Lower leg skin (tissue), 4 donors: ENCODE data around the gene NAGS. TPM values are rescaled to one million over a fixed set of nuclear protein-coding genes. Genes with fewer than 3 reads are reported as not detected.
"Not testable (repeated sequence)": the region's sequence is repeated elsewhere in the genome, so short reads cannot be mapped to it uniquely, and the experiment has no call there.

Experiments
- DNase-seq, 2 donors: peaks; one replicate each; pipeline ENCODE4 v3.0.0-alpha.2; 2019; ENCODE audit warnings: low spot score in 2 of 2
- H3K4me3 ChIP-seq: fragments of 200-600 bp; sonication (generic); 2 replicates; pipeline ENCODE4 v1.5.1; 2017; ENCODE audit warnings: mild to moderate bottlenecking, low read depth; ENCODE audit not compliant: poor library complexity, severe bottlenecking
- POLR2A ChIP-seq, 2 donors: fragments of 450-650 bp; IDR thresholded peaks; one replicate each; pipeline ENCODE4 v1.6.1; 2016 to 2017; ENCODE audit warnings: antibody characterized with exemption in 2 of 2, mild to moderate bottlenecking in 1 of 2, moderate library complexity in 1 of 2
- WGBS, 2 donors: methylation state at CpG; one replicate each; pipeline ENCODE4 v1.1.5; 2018; 5-methylcytosine and 5-hydroxymethylcytosine counted together
- intact Hi-C: fragments of 100-400 bp; cut with DNase I; formaldehyde crosslinking; loops from one replicate; pipeline ENCODE4 v1.15.0; 2023; ENCODE audit warnings: low total_unique reads
- total RNA-seq, 4 donors: library from RNA; depleted of rRNA; stranded (reverse); fragments of >200 nt; gene quantifications; one replicate each; pipeline ENCODE4 v1.1.0, GENCODE V29; 2016
- TF ChIP-seq, protein P1 (sequence below), 3 donors: fragments of 450-650 bp; IDR thresholded peaks; one replicate each; pipeline ENCODE4 v1.5.1; 2016; ENCODE audit warnings: antibody characterized with exemption in 3 of 3, mild to moderate bottlenecking in 3 of 3, moderate library complexity in 2 of 3

Gene NAGS
- total RNA-seq, 4 donors from 2014 or later = 3.2 to 4.9 (median 3.6) TPM

- WGBS, 2 donors = 67 to 70% methylated on average over 12 of the region's 12 CpGs
- H3K4me3 ChIP-seq = no peak overlapping the region
- DNase-seq = no peak
- TF ChIP-seq, protein P1, sequence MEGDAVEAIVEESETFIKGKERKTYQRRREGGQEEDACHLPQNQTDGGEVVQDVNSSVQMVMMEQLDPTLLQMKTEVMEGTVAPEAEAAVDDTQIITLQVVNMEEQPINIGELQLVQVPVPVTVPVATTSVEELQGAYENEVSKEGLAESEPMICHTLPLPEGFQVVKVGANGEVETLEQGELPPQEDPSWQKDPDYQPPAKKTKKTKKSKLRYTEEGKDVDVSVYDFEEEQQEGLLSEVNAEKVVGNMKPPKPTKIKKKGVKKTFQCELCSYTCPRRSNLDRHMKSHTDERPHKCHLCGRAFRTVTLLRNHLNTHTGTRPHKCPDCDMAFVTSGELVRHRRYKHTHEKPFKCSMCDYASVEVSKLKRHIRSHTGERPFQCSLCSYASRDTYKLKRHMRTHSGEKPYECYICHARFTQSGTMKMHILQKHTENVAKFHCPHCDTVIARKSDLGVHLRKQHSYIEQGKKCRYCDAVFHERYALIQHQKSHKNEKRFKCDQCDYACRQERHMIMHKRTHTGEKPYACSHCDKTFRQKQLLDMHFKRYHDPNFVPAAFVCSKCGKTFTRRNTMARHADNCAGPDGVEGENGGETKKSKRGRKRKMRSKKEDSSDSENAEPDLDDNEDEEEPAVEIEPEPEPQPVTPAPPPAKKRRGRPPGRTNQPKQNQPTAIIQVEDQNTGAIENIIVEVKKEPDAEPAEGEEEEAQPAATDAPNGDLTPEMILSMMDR (IDR thresholded peaks at IDR 0.05) = no peak
- TF ChIP-seq POLR2A (IDR thresholded peaks at IDR 0.05) = no peak
- intact Hi-C loops = no loop called here
Observed at GRCh38 chr17:43987131-43988021, 17.0 kb upstream of the NAGS start.

GRCh38 chr17:43988301-43988700 is 16.1 kb upstream of the NAGS start:
- H3K4me3 ChIP-seq = no peak overlapping the region
- TF ChIP-seq POLR2A (IDR thresholded peaks at IDR 0.05) = no peak
- TF ChIP-seq, protein P1 (IDR thresholded peaks at IDR 0.05) = no peak
- intact Hi-C loops = no loop called here
- WGBS, 2 donors = 75 to 77% methylated on average over 9 of the region's 9 CpGs
- DNase-seq = no peak

DNA sequence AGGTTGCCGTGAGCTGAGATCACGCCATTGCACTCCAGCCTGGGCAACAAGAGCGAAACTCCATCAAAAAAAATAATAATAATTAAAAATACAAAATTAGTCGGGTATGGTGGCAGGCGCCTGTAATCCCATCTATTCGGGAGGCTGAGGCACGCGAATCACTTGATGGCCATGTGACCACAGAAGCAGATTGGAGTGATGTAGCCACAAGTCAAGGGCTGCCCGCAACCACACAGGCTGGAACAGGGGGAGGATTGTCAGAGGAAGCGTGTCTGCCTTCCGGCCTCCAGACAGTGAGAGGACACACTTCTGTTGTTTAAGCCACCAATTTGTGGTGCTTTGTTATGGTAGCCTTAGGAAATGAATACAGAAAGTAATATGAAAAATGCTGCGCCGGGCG is 11.8 kb upstream of the NAGS start:
- intact Hi-C loops = loop anchor here (10.0 kb wide), 1 partner anchor 48 kb away; the partner anchor contains the start of gene PPY
- WGBS, 2 donors = 94 to 95% methylated on average over 14 of the region's 14 CpGs

DNA sequence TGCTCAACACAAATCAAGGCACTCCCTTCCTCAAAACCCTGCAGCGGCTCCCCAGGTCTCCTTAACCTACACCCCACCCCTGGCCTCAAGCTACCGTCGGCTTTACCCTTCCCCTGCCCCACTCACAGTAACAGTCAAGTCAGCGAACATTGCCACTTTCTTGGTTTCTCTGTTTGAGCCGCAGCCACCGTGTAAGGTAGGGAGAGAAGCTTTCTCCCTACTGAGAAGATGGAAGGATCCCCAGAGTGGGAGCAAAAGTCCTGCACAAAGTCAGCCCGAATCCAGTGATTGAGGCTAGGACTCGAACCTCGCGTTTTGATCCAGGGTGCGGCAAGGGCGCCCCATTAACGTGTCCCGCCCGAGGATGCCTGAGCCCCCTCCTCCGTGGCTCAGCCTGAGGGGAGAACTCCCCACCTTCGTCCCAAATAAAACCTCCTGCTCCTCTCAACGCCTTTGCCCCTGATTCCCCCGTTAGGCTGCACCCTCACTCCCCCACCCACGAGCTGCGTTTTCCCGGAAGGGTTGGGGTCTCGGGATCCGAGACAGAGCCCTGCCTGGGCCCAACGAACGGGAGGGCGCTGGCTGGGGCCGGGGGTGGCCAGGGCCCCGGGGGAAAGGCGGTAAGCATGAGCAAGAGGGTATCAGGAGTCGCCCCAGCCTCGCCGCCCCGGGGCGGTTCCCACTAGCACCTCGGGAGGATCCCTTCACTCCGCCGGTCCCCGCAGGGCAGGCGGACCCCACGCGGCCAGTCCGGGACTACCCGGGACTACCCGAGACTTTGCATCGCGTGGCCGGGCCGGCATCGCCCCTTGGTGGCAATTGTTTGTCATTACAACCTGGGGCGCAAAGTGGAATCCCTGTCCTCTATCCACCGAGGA is 9.9 kb upstream of the NAGS start:
- H3K4me3 ChIP-seq = no peak overlapping the region
- no peak for TF ChIP-seq POLR2A (IDR thresholded peaks at IDR 0.05)
- TF ChIP-seq, protein P1 (IDR thresholded peaks at IDR 0.05) = peak in 1 of 3 donors; percentile 45
- 8 to 9% methylated on average over 41 to 48 of the region's 52 CpGs for WGBS, 2 donors
- peak; percentile 46 to 95 for DNase-seq
- intact Hi-C loops = loop anchor here (10.0 kb wide), 1 partner anchor 50 kb away; the partner anchor contains the start of gene PPY

More for the DNA sequence above, 11.8 kb upstream of the NAGS start:
- no peak overlapping the region for H3K4me3 ChIP-seq
- no peak for DNase-seq
- TF ChIP-seq, protein P1 (IDR thresholded peaks at IDR 0.05) = no peak
- no peak for TF ChIP-seq POLR2A (IDR thresholded peaks at IDR 0.05)

- H3K4me3 ChIP-seq = no peak overlapping the region
Observed at GRCh38 chr17:43995150-43995471, 9.3 kb upstream of the NAGS start.

GRCh38 chr17:43997180-43997579 is 7.2 kb upstream of the NAGS start:
- DNase-seq, H3K4me3 ChIP-seq: not testable (repeated sequence)
- 84 to 89% methylated on average over 5 of the region's 5 CpGs for WGBS, 2 donors
- intact Hi-C loops = loop anchor here (10.0 kb wide), 1 partner anchor 52 kb away; the partner anchor contains the start of gene PPY

More at GRCh38 chr17:43995150-43995471, 9.3 kb upstream of the NAGS start:
- intact Hi-C loops = loop anchor here (10.0 kb wide), 1 partner anchor 50 kb away; the partner anchor contains the start of gene PPY
- WGBS, 2 donors = 13 to 19% methylated on average over 12 of the region's 12 CpGs
- no peak for TF ChIP-seq POLR2A (IDR thresholded peaks at IDR 0.05)
- TF ChIP-seq, protein P1 (IDR thresholded peaks at IDR 0.05) = no peak
- no peak for DNase-seq
